ENCODE results near the gene NUCKS1.

DNA sequence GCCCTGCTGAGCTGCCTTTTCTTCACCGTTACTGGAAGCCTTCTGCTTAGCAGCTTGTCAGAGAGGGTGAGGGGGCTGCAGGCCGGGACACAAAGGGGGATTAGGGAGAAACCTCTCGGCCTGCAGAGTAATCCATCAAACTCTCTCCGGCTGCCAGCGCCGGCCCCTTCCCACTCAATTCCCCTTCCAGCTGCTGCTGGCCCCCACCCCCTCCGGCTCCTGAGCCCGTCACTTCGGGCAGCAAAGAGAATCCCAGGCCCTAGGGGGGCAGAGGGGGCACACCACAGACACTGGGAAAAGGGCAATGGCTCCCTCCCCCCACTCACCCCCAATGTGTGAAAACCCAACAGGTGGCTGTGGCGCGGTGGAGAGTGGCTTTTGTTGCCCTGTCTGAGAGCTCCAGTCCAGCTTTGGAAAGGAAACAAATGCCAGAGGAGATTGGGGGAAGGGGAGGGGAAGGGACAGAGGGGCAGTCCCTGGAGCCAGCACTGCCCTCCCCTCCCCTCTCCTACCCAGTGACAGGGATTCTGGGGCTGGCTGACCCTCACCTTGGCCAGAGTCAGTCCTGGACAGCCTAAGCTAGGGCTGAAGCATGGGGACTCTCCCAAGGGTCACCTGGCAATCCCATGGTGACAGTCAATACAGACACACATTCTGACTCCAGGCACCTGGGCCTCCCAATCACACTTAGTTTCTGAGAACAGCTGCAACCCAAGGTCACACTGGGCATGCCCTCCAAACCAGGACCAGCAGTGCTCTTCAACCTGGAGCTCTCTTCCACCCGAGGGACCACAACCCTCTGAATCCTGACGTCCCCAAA lies 79.2 kb downstream of the NUCKS1 start:
- TF ChIP-seq POLR2A (IDR thresholded peaks at IDR 0.05; ENCODE audit: control extremely low read depth in 1 of 2, low read depth in 2 of 2, low read length in 2 of 2) (no peak), TAF1 (IDR thresholded peaks at IDR 0.05; ENCODE audit: low read depth, low read length) (no peak), EP300 (IDR thresholded peaks at IDR 0.05; ENCODE audit: borderline replicate concordance in 1 of 2, low read depth in 2 of 2, low read length in 2 of 2) (no peak), CREB1 (IDR thresholded peaks at IDR 0.05) (no peak), SP1 (IDR thresholded peaks at IDR 0.05; ENCODE audit: low read depth, low read length) (no peak), RFX5 (IDR thresholded peaks at IDR 0.05; ENCODE audit: borderline replicate concordance, low read depth, low read length) (no peak), RAD21 (IDR thresholded peaks at IDR 0.05 in 1 of 2, conservative IDR thresholded peaks at IDR 0.05 in 1 of 2; ENCODE audit: low read depth in 2 of 2, low read length in 2 of 2) (no peak), TCF12 (IDR thresholded peaks at IDR 0.05; ENCODE audit: low read depth, low read length) (no peak), KDM5A (IDR thresholded peaks at IDR 0.05; ENCODE audit: low read length) (no peak)
- TF ChIP-seq, protein P1, sequence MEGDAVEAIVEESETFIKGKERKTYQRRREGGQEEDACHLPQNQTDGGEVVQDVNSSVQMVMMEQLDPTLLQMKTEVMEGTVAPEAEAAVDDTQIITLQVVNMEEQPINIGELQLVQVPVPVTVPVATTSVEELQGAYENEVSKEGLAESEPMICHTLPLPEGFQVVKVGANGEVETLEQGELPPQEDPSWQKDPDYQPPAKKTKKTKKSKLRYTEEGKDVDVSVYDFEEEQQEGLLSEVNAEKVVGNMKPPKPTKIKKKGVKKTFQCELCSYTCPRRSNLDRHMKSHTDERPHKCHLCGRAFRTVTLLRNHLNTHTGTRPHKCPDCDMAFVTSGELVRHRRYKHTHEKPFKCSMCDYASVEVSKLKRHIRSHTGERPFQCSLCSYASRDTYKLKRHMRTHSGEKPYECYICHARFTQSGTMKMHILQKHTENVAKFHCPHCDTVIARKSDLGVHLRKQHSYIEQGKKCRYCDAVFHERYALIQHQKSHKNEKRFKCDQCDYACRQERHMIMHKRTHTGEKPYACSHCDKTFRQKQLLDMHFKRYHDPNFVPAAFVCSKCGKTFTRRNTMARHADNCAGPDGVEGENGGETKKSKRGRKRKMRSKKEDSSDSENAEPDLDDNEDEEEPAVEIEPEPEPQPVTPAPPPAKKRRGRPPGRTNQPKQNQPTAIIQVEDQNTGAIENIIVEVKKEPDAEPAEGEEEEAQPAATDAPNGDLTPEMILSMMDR (IDR thresholded peaks at IDR 0.05; ENCODE audit: control extremely low read depth in 1 of 3, insufficient read depth in 1 of 3, low read depth in 1 of 3, low read length in 3 of 3) = no peak
- TF ChIP-seq, protein P2, sequence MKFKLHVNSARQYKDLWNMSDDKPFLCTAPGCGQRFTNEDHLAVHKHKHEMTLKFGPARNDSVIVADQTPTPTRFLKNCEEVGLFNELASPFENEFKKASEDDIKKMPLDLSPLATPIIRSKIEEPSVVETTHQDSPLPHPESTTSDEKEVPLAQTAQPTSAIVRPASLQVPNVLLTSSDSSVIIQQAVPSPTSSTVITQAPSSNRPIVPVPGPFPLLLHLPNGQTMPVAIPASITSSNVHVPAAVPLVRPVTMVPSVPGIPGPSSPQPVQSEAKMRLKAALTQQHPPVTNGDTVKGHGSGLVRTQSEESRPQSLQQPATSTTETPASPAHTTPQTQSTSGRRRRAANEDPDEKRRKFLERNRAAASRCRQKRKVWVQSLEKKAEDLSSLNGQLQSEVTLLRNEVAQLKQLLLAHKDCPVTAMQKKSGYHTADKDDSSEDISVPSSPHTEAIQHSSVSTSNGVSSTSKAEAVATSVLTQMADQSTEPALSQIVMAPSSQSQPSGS (IDR thresholded peaks at IDR 0.05; ENCODE audit: low read length) = no peak

All from H1 (cell line).